HepG2 (cell line): ENCODE data around the gene CST3. TPM values are rescaled to one million over a fixed set of nuclear protein-coding genes. Genes with fewer than 3 reads are reported as not detected.

Experiments
- BCLAF1 ChIP-seq: fragments of 450-650 bp; IDR thresholded peaks from 2 replicates; pipeline ENCODE4 v1.6.1; 2017; ENCODE audit warnings: mild to moderate bottlenecking
- BRF2 ChIP-seq: sonication (generic); formaldehyde crosslinking; IDR thresholded peaks from 2 replicates; pipeline ENCODE4 v1.8.1; 2022; ENCODE audit warnings: mild to moderate bottlenecking, missing genetic modification reagents
- CBX1 ChIP-seq: IDR thresholded peaks from one replicate; pipeline ENCODE4 v1.6.1; 2016; ENCODE audit warnings: antibody characterized with exemption, low read depth
- HMGXB3 ChIP-seq: sonication (generic); formaldehyde crosslinking; IDR thresholded peaks from 2 replicates; pipeline ENCODE4 v1.4.0; 2020; ENCODE audit warnings: missing genetic modification reagents, borderline replicate concordance
- KDM5B ChIP-seq: sonication (generic); formaldehyde crosslinking; IDR thresholded peaks from 2 replicates; pipeline ENCODE4 v1.4.0; 2020; ENCODE audit warnings: missing genetic modification reagents, mild to moderate bottlenecking, borderline replicate concordance
- MXD3 ChIP-seq: IDR thresholded peaks from 2 replicates; pipeline ENCODE4 v1.6.1; 2016; ENCODE audit warnings: mild to moderate bottlenecking, missing biosample characterization, missing genetic modification reagents
- NCOA1 ChIP-seq: sonication (generic); formaldehyde crosslinking; IDR thresholded peaks from 2 replicates; pipeline ENCODE4 v1.9.0; 2021; ENCODE audit warnings: missing genetic modification reagents
- TBX2 ChIP-seq: sonication (generic); formaldehyde crosslinking; IDR thresholded peaks from 2 replicates; pipeline ENCODE4 v1.5.0; 2020; ENCODE audit warnings: missing genetic modification reagents, mild to moderate bottlenecking, borderline replicate concordance
- ZNF232 ChIP-seq: sonication (generic); formaldehyde crosslinking; IDR thresholded peaks from 2 replicates; pipeline ENCODE4 v1.4.0; 2020; ENCODE audit warnings: missing genetic modification reagents, borderline replicate concordance
- ZNF816 ChIP-seq: sonication (generic); formaldehyde crosslinking; IDR thresholded peaks from 2 replicates; pipeline ENCODE4 v1.8.0; 2022; ENCODE audit warnings: missing genetic modification reagents, mild to moderate bottlenecking, borderline replicate concordance
- ZNF83 ChIP-seq: sonication (generic); formaldehyde crosslinking; IDR thresholded peaks from 2 replicates; pipeline ENCODE4 v1.4.0; 2020; ENCODE audit warnings: missing genetic modification reagents, mild to moderate bottlenecking, borderline replicate concordance
- ZNF841 ChIP-seq: sonication (generic); formaldehyde crosslinking; IDR thresholded peaks from 2 replicates; pipeline ENCODE4 v1.8.1; 2023; ENCODE audit warnings: missing genetic modification reagents, borderline replicate concordance
- ZNF891 ChIP-seq: sonication (generic); formaldehyde crosslinking; IDR thresholded peaks from 2 replicates; pipeline ENCODE4 v1.5.0; 2020; ENCODE audit warnings: mild to moderate bottlenecking, missing genetic modification reagents
- polyA plus RNA-seq, 8 experiments: library from polyadenylated mRNA; depleted of rRNA in 3 of 8; stranded (reverse) in 7 of 8; unstranded in 1 of 8; fragments of >200 nt; fragmentation: Illumina TruSeq in 4 of 8; extraction: Trizol in 4 of 8; gene quantifications; 2 replicates each; pipeline versions ENCODE4 v1.2.1 to v1.2.3, GENCODE V29; 2011 to 2016; ENCODE audit warnings: low read depth in 4 of 8, missing spikeins in 1 of 8, mixed read lengths in 1 of 8; ENCODE audit not compliant: insufficient read depth in 1 of 8
- total RNA-seq, 5 experiments: library from RNA; depleted of rRNA; stranded (reverse); fragments of >200 nt; fragmentation: Illumina TruSeq; extraction: Trizol; gene quantifications; 2 replicates each; pipeline ENCODE4 v1.2.3, GENCODE V29; 2016; ENCODE audit warnings: low read depth in 1 of 5

The CST3 gene
- total and polyA plus RNA-seq, 2 of the 13 experiments (the other 11 are each of a cell fraction or from before 2014, with no cell fraction given) = 690 to 1,005 TPM

GRCh38 chr20:23605867-23606651 lies 31.7 kb downstream of the CST3 start, which contains the start of gene CST9 (continued):
- TF ChIP-seq ZNF816 (CRISPR knock-in tag) = 0 out of 2 replicates have a peak, but pooled peaks have one; percentile 37
- 0 out of 2 replicates have a peak, but pooled peaks have one; percentile 43 for TF ChIP-seq ZNF83 (CRISPR knock-in tag)
- TF ChIP-seq HMGXB3 = 0 out of 2 replicates have a peak, but pooled peaks have one; percentile 34
- TF ChIP-seq BRF2 (CRISPR knock-in tag) = no peak
- no peak for TF ChIP-seq BCLAF1
- peak; percentile 31; the same call in 1 of the 2 replicates for TF ChIP-seq MXD3
- 0 out of 2 replicates have a peak, but pooled peaks have one; percentile 23 for TF ChIP-seq ZNF891 (CRISPR knock-in tag)
- TF ChIP-seq CBX1 = no peak
- no peak for TF ChIP-seq NCOA1 (CRISPR knock-in tag)
- no peak for TF ChIP-seq ZNF841 (CRISPR knock-in tag)
- peak; percentile 54; the same call in 1 of the 2 replicates for TF ChIP-seq TBX2 (CRISPR knock-in tag)
- TF ChIP-seq KDM5B (CRISPR knock-in tag) = 0 out of 2 replicates have a peak, but pooled peaks have one; percentile 15
- TF ChIP-seq ZNF232 (CRISPR knock-in tag) = no peak
